D341Med (cell line): ENCODE measurements around the gene TICAM1.
"Not testable (repeated sequence)": the region's sequence is repeated elsewhere in the genome, so short reads cannot be mapped to it uniquely, and the experiment has no call there.

Source experiments
- DNase-seq: peaks from one replicate; pipeline ENCODE4 v3.0.0; 2012; ENCODE audit warnings: low spot score

Gene TICAM1

DNA sequence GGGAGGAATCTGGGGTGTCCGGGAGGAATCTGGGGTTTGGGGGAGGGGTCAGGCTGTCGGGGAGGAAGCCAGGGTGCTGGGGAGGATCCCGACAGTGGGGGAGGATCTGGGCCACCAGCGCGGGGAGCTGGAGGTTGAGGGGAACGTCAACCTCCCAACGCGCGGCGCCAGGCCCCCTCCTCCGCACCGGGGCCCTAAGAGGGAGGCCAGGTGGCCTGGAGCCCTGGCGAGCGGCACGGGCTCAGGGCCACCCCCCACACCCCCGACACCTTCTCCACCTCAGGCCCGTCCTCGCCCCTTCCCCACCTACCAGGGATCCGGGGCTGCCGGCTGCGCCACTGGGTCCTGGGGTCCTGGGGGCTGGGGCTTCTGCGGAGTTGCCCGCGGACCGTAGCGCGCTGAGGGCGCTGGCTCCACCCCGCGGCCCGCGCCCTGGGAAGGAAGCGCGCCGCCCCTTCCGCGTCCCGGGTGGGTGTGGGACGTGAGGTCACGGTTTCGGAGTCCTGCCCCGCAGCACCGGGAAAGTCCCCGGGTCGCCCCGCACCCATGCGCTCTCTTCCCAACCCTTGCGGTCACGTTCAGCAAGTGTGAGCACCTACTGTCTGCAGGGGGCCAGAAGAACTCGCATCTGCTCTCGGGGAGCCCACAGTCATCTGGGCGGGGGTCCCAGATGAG is at the start of gene TICAM1:
TICAM1 (minus strand) TSS at position 409 of the 675 bp plus-strand sequence. CDS start 13,335 bp downstream, outside the sequence.
- peak; percentile 85 for DNase-seq

DNA sequence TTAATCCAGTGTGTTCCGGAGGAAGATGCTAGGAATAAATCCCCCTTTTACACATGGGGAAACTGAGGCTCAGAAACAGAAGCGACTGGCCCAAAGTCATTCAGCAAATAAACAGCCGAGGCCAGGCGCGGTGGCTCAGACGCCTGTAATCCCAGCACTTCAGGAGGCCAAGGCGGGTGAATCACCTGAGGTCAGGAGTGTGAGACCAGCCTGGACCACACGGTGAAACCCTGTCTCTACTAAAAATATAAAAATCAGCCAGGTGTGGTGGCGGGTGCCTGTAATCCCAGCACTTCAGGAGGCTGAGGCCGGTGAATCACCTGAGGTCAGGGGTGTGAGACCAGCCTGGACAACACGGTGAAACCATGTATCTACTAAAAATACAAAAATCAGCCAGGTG is 47.5 kb upstream of the TICAM1 start:
- DNase-seq, result no peak

DNA sequence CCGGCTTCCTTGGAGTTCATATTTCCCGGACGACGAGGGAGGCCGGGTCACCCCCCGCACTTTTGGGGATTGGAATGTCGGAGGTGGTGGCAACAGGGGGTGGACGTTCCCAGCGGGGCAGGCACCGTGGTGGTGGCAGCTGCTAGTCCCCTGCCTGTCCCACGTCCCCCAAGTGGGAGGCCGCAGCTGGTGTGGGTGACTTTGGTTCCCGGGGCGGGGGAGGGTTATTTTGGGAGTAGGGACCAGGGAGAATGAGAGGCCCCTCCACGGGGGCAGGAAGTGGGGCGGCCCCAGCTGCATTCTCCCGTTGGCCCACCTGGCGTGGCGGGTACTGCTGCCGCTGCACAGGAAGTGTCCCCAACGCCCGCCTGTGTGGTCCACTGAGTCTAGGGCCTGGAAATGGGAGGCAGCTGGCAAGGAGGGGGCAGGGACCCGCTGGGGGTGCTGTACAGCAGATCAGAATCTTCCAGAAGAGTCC is 47.0 kb upstream of the TICAM1 start:
- peak; percentile 35 for DNase-seq

DNA sequence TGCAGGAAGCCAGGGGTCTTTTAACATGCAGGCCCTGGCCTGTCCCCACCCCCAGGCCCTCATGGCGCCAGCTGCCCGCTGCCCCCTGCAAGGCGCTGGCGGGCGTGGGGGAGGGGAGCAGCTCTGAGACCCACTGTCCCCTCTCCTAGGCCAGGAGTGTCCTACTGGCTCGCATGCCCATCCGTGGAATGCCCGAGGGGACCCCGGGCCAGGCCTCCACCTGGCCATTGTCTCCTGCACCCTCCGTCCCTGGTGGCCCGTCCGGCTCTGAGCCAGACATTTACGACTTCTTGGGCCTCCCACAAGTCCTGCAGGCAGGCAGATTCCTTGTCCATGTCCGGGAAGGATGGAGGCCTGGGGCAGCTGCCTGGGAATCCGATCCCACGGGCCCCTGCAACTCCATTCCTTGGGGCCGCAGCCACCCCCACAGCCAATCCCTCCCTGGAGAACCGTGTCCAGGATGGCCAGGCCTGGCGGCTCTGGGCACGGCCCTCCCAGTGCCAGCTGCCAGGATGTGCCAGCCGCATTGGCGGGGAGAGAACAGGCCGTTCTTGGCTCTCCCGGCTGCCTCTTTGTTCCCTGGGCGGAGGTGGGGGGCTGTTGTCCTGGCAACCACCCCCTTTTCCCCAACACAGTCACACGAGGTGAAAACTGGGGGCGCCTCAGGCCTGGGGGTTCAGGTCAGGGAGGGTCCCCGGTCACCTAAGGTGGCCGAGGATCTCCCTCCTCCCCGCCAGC is 46.4 kb upstream of the TICAM1 start:
- DNase-seq, result peak; percentile 36

DNA sequence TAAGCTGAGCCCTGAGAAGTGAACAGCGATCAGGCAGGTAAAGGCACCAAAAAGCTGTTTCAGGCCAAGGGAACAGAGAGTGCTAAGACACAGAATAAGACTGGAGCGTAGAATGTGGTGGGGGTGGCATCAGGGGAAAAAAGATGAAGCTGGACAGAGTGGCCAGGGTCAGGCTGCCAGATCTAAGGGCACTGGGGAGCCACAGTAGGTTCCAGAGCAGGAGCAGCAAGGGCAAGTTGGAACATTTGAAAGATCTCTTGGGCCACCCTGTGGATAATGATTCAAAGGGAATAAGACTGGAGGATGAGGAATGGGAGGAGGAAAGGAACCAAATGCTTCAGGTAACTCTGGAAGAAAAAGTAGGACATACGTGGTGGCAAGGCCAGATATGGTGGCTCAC is 42.4 kb upstream of the TICAM1 start:
- DNase-seq, result no peak

DNA sequence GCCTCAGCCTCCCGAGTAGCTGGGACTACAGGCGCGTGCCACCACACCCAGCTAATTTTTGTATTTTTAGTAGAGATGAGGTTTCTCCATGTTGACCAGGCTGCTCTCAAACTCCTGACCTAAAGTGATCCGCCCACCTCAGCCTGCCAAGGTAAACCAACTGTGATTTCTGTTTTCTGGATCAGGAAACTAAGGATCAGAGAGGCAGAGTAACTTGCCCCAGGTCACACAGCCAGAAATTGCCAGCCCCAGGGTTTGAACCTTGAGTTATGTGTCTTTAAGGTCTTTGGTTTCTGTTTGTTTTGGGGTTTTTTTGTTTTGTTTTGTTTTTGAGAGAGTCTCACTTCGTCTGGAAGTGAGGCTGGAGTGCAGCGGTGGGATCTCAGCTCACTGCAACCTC is 40.2 kb upstream of the TICAM1 start:
- no peak for DNase-seq

DNA sequence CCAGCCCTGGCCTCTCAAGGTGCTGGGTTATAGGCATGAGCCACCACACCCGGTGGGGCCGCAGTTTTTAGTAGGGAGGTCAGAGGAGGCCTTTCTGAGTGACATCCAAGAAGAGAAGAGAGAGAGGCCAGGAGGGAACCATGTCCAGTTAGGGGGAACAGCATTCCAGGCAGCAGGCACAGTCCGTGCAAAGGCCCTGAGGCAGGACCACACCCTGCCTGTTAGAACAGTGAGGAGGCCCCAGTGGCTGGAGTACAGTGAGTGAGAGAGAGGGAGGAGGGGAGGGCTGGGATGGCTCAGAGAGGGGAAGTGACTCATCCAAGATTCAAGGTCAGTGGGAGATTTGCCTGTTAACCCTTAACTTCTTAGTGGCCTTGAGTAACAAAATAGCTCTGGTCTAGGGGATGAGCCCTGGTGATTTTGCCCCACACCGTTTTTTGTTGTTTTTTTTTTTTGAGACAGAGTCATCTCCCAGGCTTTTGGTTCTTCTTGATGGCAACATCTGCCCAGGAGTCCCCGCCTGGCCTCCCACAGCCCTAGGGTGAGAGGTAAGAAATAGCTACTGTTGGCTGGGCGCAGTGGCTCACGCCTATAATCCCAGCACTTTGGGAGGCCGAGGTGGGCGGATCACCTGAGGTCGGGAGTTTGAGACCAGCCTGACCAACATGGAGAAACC is 38.7 kb upstream of the TICAM1 start:
- DNase-seq, result peak; percentile 9

DNA sequence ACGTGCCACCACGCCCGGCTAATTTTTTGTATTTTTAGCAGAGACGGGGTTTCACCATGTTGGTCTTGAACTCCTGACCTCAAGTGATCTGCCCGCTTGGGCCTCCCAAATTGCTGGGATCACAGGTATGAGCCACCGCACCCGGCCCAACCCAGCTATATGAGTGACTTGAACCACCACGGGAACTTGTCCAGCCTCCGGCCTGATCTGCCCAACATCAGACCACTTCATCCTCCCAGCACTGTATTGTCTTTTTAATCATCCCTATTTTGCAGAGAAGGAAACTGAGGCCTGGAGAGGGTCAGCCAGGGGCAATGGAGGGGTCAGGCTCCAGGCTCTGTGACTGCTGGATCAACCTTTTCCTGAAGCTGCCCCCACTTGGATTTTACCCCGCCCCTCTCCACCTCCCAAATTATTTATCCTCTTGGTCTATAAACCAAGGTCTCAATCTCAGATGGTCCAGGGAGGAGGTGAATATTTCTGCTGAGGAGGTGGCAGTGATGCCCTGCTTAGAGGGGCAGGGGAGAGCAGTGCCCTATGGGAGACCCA is 36.8 kb upstream of the TICAM1 start:
- DNase-seq, result no peak

DNA sequence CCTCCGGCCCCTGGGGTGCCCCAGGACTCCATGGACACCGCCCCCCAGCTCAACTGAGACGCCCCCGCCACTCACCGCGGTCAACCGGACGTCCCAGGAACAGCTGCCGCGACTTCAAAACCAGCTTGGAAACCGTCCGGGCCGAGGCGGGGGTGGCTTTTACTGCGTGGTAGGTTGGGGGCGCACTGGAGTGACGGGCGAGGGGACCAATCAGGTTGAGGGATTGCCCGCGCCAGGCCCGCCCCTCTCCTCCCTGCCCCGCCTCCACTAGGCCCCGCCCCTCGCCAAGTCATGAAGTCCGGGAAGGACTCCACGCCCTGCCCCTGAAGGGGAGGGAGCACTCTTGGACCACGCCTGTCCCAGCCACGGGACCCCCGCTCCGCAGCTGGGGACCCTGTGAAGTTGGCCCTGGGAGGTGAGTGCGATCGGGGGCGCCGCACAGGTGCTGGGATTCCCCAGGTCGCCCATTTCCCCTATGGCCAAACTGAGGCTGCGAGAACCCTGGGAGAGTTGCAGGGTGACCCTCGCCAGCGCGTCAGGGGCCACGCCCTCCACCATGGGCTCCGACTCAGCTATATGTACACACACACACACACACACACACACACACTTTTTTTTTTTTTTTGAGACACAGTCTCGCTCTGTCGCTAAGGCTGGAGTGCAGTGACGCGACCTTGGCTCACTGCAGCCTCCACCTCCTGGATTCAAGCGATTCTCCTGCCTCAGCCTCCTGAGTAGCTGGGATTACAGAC is 36.2 kb upstream of the TICAM1 start, which contains the start of gene PLIN3:
PLIN3 (minus strand) TSS at position 134 of the 752 bp plus-strand sequence. CDS start 6,273 bp downstream, outside the sequence.
- peak; percentile 100 for DNase-seq

DNA sequence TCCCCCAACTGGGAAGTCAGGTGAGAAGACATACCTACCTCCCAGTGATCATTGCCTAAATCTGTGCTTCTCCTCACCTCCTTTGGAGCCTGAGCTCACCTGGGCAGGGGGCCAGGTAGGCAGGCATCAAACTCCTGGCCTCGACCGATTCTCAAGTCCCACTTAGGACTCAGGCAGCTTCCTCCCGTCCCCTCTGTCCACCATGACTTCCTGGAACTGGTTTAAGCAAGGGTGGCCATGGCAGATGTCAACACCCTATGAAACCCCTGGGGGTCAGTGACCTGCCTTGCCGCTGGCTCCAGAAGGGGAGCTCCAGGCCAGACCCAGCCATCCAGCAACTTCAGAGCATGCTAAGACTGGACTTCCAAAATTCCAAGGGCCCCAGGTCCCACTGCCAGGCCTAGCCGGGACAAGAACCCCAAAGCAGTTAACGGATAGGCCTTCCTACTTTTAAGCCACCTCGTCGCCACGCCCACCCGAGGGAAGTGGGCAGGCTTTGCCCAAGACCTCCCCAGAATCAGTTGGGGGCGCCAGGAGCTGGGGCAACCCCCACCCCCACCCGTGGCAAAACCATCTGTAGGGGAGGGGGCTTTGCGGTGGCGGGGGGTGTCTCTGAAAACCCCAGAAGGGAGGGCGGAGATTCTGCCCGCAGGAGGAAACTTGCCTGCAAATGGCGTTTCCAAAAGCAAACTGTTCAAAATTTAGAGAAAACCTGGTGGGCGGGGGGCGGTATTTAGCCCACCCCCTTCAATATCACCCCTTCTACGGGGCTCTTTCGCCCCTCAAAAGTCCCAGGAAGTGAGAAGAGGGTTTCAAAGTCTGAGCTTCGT is 35.3 kb upstream of the TICAM1 start:
- DNase-seq, result peak; percentile 47

DNA sequence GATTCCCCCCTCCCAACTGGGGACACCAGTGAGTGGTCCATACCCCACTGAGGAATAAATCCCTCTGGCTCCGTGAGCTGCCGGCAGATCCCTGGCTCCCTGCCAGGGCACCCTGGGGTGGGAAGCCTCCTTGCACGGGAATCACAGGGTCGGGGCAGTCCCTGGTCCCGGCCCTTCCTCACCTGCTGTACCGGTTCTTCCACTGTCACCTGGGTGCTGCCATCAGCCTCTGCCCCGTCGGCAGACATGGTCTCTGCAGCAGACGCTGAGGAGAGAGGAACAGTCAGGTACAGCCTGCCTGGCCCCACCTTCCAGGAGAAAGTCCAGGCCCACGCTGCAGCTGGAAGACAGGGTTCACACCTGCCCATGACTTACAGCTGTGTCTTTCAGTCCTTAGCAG is 29.6 kb upstream of the TICAM1 start:
- peak; percentile 54 for DNase-seq

DNA sequence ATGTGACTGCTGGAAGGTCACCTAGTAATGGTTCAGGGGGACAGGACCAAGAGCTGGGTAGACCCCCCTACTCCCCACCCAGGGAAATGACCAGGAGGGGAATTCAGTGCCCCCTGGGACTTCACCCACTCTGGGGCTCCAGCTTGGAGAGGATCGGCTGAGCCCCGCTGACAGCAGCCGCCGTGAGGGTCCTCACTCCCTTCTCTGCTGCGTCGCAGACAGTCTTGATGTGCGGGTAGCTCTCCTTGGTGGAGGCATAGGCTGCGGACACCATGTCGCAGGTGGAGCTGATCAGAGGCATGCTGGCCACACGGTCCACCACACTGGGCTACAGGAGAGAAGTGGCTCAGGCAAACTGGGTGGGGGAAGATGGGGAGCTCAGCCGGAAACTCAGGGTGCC is 28.2 kb upstream of the TICAM1 start:
- no peak for DNase-seq

DNA sequence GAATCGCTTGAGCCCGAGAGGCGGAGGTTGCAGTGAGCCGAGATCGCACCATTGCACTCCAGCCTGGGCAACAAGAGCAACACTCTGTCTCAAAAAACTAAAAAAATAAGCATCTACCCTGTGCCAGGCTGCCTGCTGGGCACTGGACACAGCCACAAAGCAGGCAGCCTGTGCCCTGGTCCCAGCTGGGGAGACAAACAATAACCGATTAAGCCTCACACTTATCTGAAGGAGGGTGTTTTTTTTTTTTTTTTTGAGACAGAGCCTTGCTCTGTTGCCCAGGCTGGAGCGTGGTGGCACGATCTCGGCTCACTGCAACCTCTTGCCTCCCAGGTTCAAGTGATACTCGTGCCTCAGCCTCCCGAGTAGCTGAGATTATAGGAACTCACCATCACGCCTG is 25.0 kb upstream of the TICAM1 start:
- DNase-seq, result not testable (repeated sequence)

DNA sequence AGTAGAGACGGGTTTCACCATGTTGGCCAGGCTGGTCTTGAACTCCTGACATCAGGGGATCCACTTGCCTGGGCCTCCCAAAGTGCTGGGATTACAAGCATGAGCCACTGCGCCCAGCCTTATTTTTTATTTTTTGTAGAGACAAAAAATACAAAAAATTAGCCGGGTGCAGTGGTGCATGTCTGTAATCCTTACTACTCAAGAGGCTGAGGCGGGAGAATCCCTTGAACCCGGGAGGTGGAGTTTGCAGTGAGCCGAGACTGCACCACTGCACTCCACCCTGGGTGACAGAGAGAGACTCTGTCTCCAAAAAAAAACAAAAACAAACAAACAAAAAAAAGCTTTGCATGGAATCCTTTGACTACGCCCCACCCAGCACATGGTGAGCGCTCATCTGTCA is 22.0 kb upstream of the TICAM1 start:
- not testable (repeated sequence) for DNase-seq

DNA sequence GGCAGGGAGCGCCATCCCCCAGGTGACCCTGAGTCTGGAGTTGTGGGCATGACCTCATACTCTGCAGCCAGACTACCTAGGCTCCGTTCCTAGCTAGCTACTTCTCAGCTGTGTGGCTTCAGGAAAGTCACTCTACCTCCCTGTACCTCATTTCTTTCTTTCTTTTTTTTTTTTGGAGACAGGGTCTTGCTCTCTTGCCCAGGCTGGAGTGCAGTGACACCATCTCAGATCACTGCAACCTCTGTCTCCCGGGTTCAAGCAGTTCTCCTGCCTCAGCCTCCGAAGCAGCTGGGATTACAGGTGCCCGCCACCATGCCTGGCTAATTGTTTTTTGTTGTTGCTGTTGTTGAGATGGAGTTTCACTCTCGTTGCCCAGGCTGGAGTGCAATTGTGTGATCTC is 21.0 kb upstream of the TICAM1 start:
- no peak for DNase-seq

DNA sequence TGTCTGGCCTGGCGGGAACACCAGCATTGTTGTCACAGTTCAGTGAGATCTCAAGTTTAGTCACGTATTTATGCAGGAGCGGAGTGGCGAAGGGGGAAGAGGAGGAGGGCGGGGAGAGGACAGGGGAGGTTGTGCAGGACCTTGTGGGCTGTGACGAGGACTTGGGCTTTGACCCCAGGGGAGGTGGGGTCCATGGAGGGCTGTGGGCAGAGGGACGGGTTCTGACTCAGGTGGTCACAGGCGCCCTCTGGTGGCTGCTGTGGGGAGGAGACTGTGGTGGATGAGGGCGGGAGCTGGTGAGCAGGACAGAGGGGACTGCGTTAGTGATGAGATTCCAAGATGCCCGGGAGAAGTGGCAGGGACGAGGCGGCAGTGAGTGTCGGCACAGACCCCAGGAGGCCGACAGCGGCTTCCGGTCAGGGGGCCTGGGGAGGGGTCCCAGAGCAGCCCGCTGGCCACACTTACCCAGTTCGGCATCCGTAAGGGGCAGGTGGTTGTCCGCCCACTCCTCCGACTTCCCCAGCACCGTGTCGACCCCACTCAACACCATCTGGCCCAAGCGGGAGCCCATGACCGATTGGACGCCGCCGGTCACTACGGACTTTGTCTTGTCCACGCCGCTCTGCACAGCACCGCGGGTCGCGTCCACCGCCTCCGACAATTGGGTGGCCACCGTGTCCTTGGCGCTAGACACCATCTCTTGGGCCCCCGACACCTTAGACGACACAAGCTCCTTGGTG is 20.2 kb upstream of the TICAM1 start:
- peak; percentile 88 for DNase-seq

DNA sequence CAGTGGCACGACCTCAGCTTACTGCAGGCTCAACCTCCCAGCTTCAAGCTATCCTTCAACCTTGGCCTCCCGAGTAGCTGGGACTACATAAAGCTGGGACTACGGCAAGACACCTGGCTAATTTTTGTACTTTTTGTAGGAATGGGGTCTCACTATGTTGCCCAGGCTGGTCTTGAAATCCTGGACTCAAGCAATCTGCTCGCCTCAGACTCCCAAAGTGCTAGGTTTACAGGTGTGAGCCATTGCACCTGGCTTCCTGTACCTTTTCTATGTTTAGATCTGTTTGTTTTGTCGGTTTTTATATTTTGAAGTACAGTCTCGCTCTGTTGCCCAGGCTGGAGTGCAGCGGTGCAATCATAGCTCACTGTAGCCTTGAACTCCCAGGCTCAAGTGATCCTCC is 17.5 kb upstream of the TICAM1 start:
- no peak for DNase-seq

DNA sequence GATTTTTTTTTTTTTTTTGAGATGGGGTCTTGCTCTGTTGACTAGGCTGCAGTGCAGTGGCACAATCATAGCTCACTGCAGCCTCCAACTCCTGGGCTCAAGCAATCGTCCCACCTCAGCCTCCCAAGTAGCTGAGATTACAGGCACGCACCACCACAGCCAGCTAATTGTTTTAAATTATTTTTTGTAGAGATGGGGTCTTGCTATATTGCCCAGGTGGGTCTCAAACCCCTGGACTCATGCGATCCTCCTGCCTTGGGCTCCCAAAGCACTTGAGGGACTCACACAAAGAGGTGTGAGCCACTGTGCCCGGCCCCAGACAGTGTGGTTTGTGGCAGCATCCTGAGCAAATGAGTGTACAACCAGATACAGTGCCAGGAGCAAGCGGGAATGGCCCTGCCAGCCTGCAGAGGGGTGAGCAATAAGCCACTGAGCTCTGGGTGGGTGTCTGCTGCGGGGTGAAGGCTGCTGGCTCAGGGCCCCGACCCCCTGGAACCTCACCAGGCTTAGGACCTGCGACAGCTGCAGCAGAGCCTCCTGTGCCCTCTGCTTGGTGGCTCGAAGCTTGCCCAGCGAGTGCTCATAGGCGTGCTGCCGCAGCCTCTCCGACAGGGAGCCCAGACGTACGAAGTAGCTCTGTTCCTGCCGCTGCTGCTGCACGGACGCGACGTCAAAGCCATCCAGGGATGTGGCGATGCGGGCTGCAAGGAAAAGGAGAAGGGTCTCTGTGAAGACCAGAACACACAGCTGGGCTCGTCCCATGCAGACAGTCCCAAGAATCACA is 15.9 kb upstream of the TICAM1 start:
- DNase-seq, result no peak

DNA sequence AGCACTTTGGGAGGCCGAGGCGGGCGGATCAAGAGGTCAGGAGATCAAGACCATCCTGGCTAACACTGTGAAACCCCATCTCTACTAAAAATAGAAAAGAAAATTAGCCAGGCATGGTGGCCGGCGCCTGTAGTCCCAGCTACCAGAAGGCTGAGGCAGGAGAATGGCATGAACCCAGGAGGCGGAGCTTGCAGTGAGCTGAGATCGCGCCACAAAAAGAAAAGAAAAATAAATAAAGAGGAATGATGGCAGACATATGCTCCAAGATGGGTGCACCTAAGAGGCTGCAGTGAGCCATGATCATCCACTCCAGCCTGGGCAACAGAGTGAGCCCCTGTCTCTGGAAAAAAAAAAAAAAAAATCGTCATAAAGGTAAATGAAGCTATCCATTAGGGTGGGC is 14.5 kb upstream of the TICAM1 start:
- DNase-seq, result not testable (repeated sequence)
